GM18873 (cell line): ENCODE results near the gene ZNF827.

Source experiments
- ATAC-seq: cut with Tn5 transposase; IDR thresholded peaks from one replicate; pipeline ENCODE4 v1.9.1; 2021; ENCODE audit warnings: mild to moderate bottlenecking, moderate library complexity, moderate number of reproducible peaks; ENCODE audit not compliant: unreplicated experiment, low FRiP score

ZNF827 gene

DNA sequence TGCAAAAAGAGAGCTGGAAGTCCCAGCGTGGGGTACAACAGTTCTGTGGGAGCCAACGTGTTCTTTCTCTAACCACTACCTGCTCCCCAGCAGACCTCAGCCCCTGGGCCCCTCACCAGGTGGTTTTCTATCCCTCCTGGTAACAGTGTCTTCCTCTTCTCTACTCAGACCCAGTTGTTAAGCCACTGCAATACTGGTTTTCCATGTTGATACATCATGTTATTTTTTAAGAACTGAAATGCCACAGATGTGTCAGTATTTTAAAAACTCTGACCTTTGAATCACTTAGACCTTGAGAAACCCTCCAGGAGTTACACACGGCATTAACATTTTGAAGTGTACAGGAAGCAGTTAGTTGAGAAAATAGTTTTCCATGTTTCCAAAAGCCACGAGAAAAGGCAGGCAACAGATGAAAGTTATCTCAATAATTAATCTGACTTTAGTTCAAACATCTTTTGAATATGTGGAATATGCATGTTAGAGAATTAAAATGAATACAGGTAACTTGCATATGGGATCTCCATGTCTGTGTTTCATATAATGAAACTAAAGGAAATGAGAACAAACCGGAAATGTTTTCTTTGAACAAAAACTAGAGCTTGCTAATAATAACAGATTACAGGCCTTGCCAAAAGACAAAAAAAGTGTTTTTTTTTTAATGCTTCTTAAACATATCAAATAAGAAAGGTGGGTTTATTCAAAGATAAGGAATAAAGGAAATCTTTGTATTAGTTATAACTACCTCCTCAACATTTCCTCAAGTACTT lies 108.8 kb downstream of the ZNF827 start:
- ATAC-seq: peak; percentile 40

DNA sequence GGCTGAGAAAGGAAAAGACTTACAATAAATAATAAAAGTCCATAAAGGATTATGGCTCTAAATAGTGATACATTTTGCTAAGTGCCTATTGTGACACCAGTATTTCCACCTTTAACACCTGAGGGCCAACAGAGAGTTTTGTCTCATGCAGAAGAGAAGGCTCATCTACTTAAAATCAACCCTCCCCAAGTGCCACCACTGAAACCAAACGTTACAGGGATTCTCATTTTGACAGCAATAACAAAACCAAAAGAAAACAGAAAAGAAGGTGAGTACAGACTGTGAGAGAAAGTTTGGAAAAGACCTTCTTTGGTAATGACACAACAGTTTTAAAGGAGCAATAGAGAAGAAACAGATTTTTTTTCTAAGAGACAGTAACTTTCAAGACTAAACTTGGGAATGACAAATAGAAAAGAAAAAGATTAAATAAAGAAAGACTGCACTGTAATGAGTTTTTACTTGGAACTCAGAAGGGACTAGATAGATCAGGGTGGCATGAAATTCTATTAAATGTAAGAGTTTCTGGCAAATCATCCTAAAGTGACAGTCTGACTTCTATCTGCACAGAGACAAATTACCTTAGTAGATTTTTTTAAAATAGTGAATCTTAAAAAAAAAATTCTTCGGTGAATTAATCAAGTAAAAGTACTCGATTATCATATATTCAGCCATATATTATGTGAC lies 109.7 kb downstream of the ZNF827 start:
- ATAC-seq: peak; percentile 92

DNA sequence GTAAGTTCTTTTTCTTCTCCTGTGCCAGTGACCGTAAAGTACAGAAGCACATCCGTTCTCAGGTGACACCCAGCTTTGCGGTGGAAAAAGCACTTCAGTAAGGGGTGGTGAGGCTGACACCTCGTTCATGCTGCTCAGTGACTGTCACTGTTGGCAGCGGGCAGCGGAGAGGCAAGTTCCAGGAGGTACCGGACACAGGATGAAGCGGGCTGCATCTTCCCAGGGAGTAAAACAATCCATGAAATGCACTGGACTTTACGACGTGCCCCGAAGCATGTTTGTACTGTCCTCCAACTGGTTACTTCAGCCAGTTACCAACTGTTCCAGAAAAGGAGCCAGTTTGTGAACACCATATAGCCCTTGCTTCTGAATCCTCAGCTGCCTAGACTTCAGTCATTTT lies 110.7 kb downstream of the ZNF827 start:
- no peak for ATAC-seq

DNA sequence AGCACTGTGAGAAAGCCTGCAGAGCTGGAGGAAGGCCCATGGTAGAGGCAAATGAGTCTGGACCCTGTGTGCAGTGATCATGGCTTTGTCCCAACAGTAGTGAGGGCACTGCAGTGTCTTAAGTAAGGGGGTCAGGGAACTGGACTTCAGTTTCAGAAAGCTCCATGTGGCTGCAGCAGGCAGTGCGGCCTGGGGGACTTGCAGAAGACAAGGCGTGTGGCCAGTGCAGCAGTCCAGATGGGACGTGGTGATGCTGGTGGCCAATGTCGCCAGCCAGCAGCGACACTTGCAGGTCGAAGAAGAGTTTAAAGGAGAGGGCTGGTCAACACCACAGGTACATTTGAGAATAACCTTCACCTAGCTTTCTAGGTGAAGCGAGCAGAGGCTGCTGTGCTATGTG lies 113.4 kb downstream of the ZNF827 start:
- ATAC-seq: no peak

DNA sequence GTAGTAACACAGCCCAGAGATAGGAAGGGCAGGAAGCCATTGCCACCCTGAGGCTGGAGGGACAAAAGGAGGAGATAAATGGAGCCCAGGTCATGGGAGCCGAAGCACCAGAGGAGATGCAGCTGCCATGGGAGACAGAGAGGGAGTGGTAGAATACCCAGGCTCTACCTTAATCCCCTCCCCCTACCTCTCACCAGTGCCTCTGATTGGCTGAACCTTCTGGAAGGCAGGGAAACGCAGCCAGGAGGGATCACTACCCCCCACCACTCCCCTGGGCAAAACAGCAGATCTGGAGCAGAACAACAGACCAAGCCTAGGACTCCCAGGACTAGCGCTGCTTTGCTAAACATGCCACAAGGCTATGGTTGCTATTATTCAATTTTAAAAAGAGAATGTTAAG lies 114.2 kb downstream of the ZNF827 start:
- no peak for ATAC-seq

DNA sequence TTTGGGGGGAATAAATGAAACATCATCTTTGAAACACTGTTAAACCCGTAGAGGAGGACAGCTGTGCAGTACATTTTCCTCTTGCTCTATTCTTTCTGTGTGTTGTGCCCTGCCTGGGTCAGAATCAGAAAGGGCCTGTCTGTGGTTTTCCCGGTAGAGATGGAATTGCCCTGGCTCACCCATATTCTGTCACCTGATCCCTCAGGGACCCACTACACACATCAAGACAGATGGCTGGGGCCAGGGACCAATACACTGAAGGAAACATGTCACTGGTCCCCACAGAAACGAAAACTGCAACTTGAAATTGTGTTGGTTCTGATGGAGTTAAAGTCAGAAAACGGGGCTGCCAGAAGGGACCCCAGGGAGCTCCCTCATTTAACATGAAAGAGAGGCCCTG lies 114.9 kb downstream of the ZNF827 start:
- ATAC-seq: no peak

DNA sequence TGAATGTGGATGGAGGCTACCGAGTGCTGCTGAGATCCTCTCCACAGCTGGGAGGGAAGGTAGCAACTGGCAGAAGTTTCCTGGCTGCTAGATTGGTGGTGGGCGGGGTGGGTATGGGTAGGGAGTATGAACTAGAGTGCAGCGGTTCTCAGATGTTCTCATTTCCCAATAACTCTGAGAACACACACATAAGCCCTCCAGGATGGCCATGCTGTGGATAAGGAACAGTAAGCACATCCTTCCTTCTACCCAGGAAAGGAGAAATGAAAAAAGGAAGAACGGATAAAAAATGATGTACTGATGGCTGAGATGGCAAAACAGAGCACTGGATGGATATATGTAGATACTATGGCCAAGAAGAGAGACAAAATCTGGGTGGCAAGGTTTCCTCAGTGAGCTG lies 116.0 kb downstream of the ZNF827 start:
- no peak for ATAC-seq

DNA sequence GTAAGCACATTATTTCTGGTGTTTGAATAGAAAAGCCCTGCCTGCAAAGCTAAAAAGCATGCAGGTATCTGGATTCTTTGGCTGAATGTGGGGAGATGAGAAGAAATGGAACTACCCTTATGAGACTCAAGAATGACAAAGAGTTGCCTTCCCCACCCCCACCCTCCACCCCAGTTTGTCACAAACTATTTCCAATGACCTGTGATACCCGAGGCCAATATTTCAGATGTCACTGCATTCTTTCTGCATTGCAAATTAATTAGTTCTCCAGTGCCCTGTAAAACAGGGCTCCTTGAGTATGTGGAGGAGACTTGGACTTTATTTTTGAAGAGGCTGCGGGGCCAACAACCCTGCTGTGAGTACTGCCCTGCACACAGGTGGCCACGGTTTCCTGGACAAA lies 116.4 kb downstream of the ZNF827 start:
- no peak for ATAC-seq

DNA sequence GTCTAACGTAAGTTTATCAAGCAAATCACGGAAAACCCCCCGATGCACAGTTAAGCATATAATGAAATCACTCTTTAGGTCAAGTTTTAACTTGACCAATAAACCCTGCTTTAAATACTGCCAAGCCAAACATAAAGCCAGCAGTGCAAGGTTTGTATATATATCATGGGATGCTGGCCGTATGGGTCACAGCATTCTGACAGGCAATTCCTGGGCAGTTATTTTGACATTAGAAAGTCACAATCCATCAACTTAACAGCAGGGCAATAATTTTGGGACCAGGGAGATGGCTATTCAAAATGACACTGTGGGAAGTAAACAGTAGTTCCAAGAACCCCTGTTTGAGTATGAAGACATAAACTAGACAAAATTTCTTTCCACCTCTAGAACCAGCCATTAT lies 116.9 kb downstream of the ZNF827 start:
- ATAC-seq: no peak

DNA sequence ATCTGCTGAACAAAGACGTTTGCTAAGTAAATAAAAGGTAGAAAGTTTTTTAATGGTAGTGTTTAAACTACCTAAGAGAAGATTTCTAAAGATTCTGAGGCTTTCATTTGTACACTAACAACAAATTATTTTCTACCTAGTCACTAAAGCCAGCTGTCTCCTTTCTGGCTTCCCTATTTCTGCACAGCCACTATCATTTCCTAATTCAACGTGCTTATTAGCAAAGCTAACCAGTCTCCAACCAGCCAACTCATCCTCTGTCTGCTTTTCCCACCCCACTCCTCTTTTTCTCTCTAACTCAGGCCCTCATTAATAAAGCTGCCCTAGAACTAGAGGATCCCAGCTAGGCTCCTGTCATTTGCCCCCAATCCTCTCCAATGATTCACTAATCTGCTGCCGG lies 118.2 kb downstream of the ZNF827 start:
- ATAC-seq: no peak

DNA sequence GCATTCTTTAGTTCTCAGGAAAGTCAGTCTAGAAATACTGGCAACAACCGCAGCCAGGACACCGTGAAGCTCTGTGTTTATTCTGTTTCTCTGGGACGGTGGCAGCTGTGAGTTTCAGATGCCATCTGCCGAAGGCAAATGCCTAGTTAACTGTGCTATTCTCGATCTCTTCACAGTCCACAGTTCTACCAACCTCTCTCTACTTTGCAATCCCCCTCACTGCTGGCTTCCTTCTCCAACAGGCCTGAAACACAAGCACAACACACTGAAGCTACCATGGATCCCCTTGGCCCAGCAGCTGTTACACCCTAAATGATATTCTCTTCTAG lies 118.8 kb downstream of the ZNF827 start:
- ATAC-seq: peak; percentile 41

DNA sequence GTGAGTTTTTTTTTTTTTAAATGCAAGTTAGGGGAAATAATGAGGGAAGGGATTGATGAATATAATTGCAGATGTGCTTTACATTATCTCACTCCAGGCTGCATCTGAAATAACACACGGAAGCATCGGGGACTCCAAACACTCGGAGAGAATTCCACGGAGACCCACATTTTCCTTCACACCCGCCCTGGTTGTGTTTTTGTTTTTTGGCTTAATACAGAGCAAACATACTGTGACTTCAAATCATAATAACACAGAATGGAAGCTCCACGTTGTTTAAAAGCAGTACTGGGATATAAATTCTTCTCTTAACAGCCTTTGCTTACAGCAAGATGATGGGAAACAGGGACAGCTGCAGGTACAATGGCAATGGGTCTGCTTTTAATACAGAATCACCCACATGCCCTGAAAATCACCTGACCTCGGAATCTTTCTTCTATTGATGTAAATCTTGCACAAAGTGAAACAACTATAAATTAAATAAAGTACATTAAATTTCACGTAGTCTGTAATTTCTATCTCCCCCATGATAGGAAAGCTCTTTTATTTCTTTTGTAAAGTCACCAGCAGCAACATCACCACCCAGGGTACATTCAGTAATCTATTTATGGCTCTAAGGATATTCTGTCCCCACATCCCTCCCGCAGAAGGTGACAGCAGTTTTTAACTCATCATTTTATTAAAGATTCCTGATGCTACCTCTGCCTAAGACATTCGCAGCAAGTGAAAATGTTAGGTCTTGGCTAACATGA lies 119.3 kb downstream of the ZNF827 start:
- ATAC-seq: no peak

DNA sequence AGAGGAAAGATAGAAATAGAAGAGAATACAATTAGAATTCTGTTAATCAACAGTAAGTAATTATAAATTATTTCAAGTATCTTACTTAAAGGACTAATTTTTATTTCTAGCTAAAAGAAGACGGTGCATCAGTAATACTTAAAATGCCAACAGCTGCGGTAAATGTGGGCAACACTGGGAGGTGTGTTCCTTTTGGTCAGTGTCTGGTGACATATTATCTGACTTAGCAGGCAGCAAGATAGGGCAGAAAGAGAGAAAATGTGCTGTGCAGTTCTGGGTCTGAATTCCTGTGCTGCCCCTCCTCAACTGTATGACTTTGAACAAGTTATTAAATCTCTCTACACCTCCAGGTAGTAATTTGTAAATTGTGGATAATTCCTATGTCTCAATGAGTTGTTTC lies 120.6 kb downstream of the ZNF827 start:
- ATAC-seq: no peak

DNA sequence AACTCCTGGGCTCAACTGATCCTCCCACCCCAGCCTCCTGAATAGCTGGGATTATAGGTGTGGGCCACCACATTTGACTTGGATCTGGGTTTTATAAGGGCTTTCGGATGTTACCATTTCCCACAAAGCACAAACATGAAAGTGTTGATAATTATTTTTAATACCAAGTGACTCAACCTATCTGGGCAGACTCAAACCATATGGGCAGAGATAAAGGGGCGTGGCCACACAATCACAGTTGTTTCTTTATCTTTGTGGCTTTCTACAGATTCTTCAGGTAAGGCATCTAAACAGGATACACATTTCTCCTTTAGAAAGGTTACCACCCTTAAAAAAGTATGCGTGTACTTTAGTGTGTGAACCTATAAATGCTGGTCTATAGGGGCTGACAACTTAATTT lies 122.5 kb downstream of the ZNF827 start:
- no peak for ATAC-seq

DNA sequence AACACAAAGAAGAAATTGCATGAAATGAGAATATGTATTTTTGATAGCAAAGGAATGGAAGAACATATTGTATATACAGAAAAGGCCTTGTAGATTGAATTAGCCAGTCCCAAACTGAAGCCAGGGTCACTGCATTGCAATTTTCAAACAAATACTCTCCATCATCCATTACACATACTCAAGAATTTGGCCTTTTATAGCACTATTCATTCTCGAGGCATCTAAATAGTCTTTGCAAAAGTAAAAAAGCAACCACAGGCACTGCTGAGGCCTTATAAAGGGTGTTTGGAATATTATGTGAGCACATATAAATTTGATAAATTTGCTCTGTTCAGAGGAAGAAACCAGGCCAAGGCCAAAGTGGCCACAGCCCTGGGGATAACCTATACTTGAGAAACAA lies 123.0 kb downstream of the ZNF827 start:
- ATAC-seq: no peak

DNA sequence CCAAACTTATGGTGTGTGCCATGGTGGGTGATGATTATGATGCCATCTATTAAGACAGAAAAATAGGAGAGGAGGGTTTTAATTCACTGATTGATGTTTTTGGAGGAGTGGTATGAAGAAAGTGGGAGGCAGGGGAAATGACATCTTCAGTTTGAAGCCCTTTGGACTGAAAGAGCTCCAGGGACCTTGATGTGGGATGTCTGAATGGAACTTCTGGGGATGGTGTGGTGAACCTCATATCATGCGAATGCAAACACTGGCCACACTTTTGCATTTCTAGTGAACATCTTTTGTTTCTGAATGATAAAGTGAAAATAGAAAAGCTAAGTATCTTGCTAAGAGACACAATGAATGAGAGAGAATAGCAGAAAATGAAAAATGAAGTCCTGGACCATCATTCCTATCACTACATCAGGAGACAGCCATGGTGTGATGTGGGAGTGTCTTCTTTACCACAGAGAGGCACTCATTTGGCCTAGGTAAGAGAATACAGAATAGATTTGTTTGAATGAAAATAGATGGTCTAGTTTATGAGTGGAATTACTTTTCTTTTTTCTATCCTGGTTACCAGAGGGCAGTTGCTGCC lies 123.5 kb downstream of the ZNF827 start:
- ATAC-seq: no peak

DNA sequence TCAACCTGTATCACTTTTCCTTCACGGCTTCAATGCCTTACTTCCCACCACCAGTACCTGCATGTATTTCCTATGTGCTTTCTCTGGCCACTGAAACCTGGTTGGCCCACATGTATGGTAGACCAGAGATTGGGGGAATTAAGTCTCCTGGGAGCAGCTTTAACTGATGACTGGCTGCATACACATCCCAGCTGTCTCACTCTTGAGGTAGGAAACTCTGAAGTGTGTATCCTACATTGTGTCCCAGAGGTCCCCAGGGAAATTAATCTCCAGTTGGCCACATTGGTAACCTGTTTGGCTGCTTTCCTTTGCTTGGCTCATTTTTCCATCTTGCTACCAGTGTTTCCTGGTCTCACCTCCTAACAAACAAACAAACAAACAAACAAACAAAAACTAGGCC lies 124.4 kb downstream of the ZNF827 start:
- ATAC-seq: no peak

DNA sequence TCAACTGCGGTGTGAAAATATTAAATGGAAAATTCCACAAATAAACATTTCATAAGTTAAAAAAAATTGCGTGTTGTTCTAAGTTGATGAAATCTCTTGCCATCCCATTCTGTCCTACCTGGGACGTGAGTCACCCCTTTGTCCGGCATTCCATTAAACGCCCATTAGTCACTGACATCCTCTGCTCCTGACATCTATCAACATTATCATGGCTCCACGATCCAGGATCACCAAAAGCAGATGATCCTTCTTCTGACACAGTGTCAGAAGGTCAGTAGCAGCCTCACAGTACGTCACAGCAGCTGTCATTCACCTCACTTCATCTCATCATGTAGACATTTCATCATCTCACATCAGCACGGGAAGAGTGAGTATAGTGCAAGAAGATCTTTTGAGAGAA lies 125.7 kb downstream of the ZNF827 start:
- ATAC-seq: no peak

DNA sequence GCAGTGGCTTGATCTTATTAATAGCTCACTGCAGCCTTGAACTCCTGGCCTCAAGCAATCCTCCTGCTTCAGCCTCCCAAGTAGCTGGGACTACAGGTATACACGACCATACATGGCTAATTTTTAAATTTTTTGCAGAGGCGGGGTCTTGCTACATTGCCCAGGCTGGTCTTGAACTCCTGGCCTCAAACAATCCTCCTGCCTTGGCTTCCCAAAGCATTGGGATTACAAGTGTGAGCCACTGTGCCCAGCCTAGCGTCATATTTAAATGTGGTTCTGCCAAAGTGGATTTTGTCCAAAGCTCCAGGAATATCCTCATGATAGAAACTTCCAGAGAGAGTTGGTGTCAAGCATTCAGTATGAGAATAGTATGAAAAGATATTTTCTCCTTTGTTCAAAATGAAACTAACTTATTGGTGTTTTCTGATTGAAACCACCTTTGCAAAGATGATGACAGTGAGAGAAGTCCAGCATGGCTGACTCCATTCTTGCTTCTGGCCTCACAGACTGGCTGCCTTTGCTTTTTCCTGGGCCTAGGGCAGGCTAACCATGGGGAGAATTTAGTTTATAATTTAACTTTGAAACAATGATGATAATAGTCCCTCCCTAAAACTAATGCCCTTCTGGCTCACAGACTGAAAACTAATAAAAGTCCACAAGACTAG lies 129.6 kb downstream of the ZNF827 start:
- peak; percentile 6 for ATAC-seq

DNA sequence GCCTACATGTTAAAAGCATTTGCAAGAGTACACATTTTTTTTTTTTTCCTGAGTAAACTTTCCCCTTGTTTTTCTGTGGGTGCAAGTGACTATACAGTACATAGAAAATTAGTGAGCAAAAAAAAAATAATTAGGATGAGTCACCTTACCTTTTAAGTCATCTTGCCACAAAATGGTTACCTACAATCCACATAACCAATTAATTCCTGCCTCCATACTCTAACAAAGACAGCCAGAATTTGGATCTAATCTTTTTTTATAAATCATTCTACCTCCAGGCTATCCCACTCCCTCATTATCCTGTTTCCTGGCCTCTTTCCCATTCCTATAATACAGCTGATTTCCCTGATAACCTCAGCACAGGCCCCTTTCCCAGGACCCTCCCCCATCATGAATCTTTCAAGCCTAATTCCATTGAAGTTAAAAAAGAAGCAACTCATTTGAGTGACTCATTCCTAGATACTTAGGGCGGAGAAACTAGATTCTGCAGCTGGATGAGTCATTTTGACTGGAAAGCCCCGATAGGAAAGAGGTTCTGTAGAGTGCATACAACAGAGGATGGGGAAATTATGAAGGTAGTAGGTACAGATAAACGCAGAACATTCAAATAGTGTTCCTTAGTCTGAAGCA lies 130.5 kb downstream of the ZNF827 start:
- peak; percentile 70 for ATAC-seq
